ENCODE measurements around the gene SFN.

SFN gene

DNA sequence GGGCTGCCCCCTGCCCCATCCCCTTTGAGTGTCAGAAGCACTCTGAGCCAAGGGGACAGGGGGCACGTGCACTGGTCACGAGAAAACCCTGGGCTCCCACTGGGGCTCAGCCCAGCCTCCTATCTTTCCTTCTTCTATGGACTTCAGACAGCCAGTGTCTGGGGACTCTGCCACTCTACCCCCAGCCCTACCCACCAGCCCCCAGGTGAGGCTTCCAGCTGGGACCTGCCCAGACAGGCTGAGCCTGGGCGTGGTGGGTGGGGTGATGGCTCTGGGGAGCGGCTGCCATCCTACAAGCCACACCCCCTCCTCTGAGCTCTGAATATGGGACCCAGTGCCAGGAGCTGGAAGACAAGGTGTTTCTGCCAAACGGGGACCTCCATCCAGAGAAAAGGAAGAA is 8.0 kb upstream of the SFN start:
- peaks cover 17% of the 10 kb centered on the region; the same call in 1 of the 2 replicates for H4K20me1 ChIP-seq
- H3K4me1 ChIP-seq = peaks cover 15% of the 10 kb centered on the region
- H3K4me2 ChIP-seq = peak overlapping the region; percentile 2; the same call in 1 of the 2 replicates
- no peak overlapping the region for H3K9ac ChIP-seq
- no peak overlapping the region for H3K4me3 ChIP-seq
- no peak for TF ChIP-seq Cebpa-rat (IDR thresholded peaks at IDR 0.05)
- no peaks in the 10 kb centered on the region for H3K9me3 ChIP-seq
- H3K36me3 ChIP-seq = peaks cover 84% of the 10 kb centered on the region
- no peak overlapping the region for H3K27ac ChIP-seq
- H3K27me3 ChIP-seq = no peaks in the 10 kb centered on the region

DNA sequence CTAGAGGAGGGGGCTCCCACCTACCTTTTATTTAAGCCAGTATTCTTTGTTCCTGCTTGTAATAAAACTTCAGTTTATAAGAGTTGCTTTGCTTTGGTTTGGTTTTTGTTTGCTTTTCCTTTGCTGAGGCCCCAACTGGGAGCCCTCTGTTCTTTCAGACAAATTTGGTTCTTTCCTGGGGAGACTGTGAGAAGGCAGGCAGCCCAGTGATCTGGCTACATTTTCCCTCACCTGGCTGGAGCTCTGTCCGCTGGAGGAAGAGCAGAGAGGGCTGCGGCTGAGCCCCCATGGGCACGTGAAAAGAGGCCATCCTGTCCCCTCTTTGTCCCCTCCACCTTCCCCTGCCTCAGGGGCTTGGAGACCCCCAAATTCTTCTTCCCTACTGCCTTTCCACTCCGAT is 7.3 kb upstream of the SFN start:
- Histone ChIP-seq H3K4me3 (no peak overlapping the region), H3K9me3 (no peaks in the 10 kb centered on the region), H3K4me1 (peaks cover 15% of the 10 kb centered on the region), H4K20me1 (peaks cover 17% of the 10 kb centered on the region; the same call in 1 of the 2 replicates), H3K36me3 (peaks cover 77% of the 10 kb centered on the region), H3K9ac (peak overlapping the region; percentile 41; the same call in 1 of the 2 replicates), H3K27me3 (no peaks in the 10 kb centered on the region), H3K4me2 (no peak overlapping the region), H3K27ac (peak overlapping the region; percentile 26; the same call in 1 of the 2 replicates)
- no peak for TF ChIP-seq Cebpa-rat (IDR thresholded peaks at IDR 0.05)

DNA sequence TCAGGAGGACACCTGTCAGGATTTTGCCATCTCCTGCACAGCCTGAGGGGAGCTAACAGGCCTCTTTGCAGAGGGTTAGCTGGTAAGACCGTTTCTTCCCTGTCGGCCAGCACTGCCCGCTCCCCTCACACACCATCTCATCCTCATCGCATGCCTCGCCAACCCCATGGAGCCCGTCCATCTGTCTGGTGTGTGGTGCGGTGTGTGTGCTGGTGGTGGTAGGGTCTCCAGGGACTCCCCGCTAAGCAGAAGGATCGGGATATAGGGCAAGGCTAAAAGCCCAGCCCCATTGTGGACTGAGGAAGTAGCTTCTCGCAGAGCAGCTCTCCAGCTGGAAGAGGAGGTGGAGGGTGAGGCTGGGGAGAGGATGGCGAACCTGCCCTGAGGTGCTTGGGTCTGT is 6.8 kb upstream of the SFN start:
- H3K4me1 ChIP-seq = peaks cover 15% of the 10 kb centered on the region
- H3K27ac ChIP-seq = no peak overlapping the region; the same call in 1 of the 2 replicates
- peak overlapping the region; percentile 41; the same call in 1 of the 2 replicates for H3K9ac ChIP-seq
- H3K27me3 ChIP-seq = no peaks in the 10 kb centered on the region
- no peaks in the 10 kb centered on the region for H3K9me3 ChIP-seq
- H3K36me3 ChIP-seq = peaks cover 72% of the 10 kb centered on the region
- peaks cover 17% of the 10 kb centered on the region; the same call in 1 of the 2 replicates for H4K20me1 ChIP-seq
- no peak overlapping the region for H3K4me2 ChIP-seq
- TF ChIP-seq Cebpa-rat (IDR thresholded peaks at IDR 0.05) = no peak
- no peak overlapping the region for H3K4me3 ChIP-seq

DNA sequence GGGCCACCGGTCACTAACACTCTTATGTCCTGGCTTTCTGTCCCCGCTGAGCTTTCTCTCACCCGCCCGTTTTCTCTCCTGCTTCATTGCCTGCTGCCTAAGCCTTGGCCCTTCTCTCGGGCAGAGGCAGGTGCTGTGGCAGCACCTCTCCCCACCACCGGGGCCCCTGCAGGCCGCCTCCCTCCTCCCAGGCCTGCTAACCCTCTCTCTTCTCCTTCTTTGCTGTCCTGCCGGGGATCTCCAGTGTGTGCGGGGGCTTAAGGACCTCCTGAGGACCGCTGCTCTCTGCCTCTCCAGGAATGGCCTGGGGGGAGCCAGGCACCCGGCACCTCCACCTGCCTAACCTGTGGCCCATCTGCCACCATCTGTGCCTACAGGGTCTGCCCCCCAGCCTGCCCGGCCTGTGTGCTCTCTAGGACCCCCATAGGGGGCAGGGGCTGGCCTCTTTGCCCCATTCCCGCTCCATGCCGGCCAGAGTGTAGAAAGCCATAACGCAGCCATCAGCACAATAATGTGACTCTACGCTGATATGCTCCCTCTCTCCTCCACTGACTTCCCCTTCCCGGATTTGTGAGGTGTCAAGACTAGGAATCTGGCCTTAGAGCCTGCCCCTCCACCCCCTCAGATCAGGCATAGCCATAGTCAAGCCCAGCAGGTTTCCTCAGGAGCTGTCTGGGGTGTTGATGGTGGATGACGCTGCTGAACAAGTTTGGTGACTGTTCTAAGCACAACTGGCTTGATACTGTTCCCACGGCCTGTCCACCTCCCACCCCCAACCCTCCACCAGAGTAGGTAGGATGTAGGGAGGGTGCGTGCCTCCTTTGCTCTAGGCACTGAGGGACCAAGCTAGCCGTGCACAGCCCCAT is 6.1 kb upstream of the SFN start:
- Histone ChIP-seq H3K9me3 (no peaks in the 10 kb centered on the region), H3K36me3 (peaks cover 65% of the 10 kb centered on the region), H4K20me1 (peaks cover 17% of the 10 kb centered on the region; the same call in 1 of the 2 replicates), H3K27me3 (no peaks in the 10 kb centered on the region), H3K4me2 (no peak overlapping the region), H3K27ac (no peak overlapping the region), H3K9ac (0 out of 2 replicates have a peak overlapping the region, but pooled peaks have one; percentile 19), H3K4me3 (no peak overlapping the region), H3K4me1 (peaks cover 15% of the 10 kb centered on the region)
- TF ChIP-seq Cebpa-rat (IDR thresholded peaks at IDR 0.05) = no peak

DNA sequence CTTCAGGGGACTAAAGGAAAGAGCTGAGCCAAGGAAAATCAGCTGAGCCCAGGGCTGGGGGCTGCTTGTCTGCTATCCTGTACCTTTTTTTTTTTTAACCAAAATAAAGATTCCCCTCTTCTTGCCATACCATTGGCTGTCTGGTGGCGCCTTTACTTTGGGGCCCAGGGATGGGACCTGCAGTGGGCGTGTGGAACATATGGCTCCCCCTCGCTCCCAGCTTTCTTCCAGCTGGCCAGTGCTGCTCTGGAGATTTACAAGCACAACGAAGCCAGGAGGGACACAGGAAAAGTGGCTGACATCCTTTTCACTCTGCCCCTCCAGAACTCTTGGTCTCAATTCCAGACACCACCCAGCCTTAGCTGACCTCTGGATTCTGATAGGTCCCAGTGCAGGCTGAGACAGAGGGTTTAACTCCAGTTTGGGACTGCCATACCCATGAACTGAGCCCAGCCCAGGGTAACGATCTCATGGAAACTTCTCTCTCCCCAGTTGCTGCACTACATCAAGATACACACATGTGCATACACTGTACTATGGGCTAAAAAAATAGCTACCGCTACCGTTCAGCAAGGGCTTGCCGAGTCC is 5.4 kb upstream of the SFN start:
- Histone ChIP-seq H3K27me3 (no peaks in the 10 kb centered on the region), H3K4me3 (no peak overlapping the region), H3K36me3 (peaks cover 58% of the 10 kb centered on the region), H3K9ac (no peak overlapping the region), H4K20me1 (peaks cover 13% of the 10 kb centered on the region; the same call in 1 of the 2 replicates), H3K9me3 (no peaks in the 10 kb centered on the region), H3K4me1 (peaks cover 15% of the 10 kb centered on the region), H3K27ac (no peak overlapping the region), H3K4me2 (no peak overlapping the region)
- no peak for TF ChIP-seq Cebpa-rat (IDR thresholded peaks at IDR 0.05)

DNA sequence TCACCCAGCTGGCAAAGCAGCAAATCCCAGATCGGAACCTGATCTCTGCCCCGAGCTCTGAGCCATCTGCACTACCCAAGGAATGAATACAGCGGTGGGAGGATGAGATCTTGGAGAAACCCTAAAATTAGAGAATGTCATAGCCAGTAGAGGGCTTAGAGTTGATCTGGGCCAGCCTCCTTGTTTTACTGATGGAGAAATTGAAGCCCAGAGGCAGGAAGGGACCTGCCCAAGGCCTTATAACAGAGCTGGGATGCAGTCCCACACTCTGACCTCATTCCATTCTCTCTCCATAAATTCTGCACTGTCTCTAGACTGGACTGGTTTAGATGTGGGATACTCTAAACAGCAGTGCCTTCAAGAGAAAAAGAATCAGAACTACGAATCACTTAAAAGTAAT is 4.8 kb upstream of the SFN start:
- no peak overlapping the region for H3K27ac ChIP-seq
- peaks cover 52% of the 10 kb centered on the region for H3K36me3 ChIP-seq
- no peaks in the 10 kb centered on the region for H3K27me3 ChIP-seq
- peaks cover 16% of the 10 kb centered on the region for H3K4me1 ChIP-seq
- no peak overlapping the region for H3K9ac ChIP-seq
- no peak overlapping the region for H3K4me2 ChIP-seq
- H3K4me3 ChIP-seq = no peak overlapping the region
- peaks cover 7% of the 10 kb centered on the region; the same call in 1 of the 2 replicates for H4K20me1 ChIP-seq
- TF ChIP-seq Cebpa-rat (IDR thresholded peaks at IDR 0.05) = no peak
- H3K9me3 ChIP-seq = no peaks in the 10 kb centered on the region

DNA sequence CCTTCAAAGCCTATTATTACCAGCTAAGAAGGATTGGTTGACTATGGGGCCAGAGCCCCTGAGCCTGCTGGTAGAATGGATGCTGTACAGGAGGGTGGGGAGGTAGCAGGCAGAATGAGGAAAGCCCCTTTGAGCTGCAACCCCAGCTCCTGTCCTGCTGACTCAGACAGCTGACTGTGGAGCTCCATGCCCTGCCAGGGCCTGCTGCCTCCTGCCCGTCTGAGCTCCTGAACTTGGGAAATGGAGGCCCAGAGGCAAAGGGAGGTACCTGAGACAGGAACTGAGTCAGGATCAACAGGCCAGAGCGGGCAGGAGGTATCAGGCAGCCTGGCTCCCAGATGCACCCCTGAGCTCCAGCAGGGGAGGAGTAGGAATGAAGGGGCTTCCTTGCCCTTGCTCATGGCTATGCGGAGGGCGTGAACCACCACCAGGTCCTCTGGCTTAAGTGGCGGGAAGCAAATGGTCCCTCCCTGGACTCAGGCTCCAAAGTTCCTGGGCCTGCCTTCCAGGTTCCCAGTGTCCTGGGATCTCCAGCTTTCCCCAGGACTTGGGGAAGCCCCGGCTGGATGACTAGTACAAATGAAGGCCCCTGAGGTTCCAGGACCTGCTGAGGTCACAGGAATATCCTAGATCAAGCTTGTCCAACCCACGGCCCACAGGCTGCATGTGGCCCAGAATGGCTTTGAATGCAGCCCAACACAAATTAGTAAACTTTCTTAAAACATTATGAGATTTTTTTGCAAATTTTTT is 3.9 kb upstream of the SFN start:
- H3K9ac ChIP-seq = no peak overlapping the region
- TF ChIP-seq Cebpa-rat (IDR thresholded peaks at IDR 0.05) = no peak
- no peak overlapping the region for H3K4me2 ChIP-seq
- H3K4me1 ChIP-seq = peaks cover 25% of the 10 kb centered on the region
- H3K36me3 ChIP-seq = peaks cover 43% of the 10 kb centered on the region
- no peaks in the 10 kb centered on the region for H3K27me3 ChIP-seq
- no peak overlapping the region for H3K27ac ChIP-seq
- no peak overlapping the region for H3K4me3 ChIP-seq
- no peaks in the 10 kb centered on the region for H3K9me3 ChIP-seq
- no peaks in the 10 kb centered on the region for H4K20me1 ChIP-seq

DNA sequence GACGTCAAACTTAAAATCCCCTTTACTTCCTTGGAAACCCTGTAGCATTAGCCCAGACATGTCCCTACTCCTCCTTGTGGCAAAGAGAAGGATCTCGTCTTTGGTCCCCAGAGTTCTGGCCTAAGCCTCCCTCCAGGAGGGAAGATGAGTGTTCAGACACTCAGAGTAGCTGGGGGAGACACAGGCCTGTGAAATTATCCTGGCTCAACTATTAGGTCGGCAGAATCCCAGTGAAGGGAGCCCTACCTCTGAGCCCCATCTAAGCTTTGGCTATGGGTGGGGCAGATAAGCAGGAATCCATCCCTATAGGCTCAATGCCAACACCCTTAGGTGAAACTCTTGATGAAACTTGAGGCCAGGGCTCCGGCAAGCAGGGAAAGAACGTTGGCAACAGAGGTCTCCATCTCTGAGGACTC is 1.7 kb upstream of the SFN start:
- Histone ChIP-seq H3K36me3 (peaks cover 20% of the 10 kb centered on the region; the same call in 1 of the 2 replicates), H3K4me2 (no peak overlapping the region), H3K9ac (peak overlapping the region; percentile 3; the same call in 1 of the 2 replicates), H3K9me3 (no peaks in the 10 kb centered on the region), H3K4me1 (peaks cover 23% of the 10 kb centered on the region), H3K4me3 (no peak overlapping the region), H3K27ac (no peak overlapping the region), H3K27me3 (no peaks in the 10 kb centered on the region), H4K20me1 (no peaks in the 10 kb centered on the region)
- no peak for TF ChIP-seq Cebpa-rat (IDR thresholded peaks at IDR 0.05)

DNA sequence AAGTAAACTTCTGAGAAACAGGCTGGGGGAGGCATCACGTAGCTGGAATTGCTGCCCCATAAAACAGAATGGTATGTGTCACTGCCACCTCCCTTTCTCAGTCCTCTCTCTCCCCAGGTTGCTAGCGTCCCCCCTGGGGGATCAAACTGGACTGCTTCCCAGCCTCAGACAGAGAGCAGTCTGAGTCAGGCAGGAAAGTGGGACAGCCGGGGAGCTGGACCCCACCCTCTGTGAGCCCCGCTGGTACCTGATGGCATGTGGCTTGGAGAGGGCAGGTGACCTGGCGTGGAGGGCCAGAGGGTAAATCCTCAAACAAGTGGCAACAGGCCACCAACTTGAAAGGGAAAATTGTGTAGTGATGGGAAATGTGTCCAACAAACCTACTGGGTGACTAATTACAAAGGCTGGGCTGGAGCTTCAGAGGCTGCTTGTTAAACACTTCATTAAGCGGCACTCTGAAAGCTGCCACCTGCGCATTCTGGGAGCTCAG is 1.0 kb upstream of the SFN start:
- no peak for TF ChIP-seq Cebpa-rat (IDR thresholded peaks at IDR 0.05)
- Histone ChIP-seq H3K36me3 (peaks cover 14% of the 10 kb centered on the region; the same call in 1 of the 2 replicates), H3K27ac (no peak overlapping the region), H3K4me2 (no peak overlapping the region), H4K20me1 (no peaks in the 10 kb centered on the region), H3K27me3 (no peaks in the 10 kb centered on the region), H3K9ac (no peak overlapping the region), H3K9me3 (no peaks in the 10 kb centered on the region), H3K4me1 (peaks cover 23% of the 10 kb centered on the region), H3K4me3 (no peak overlapping the region)

All from BLaER1 (cell line).